ENCODE measurements around the gene CLIC4. TPM values are rescaled to one million over a fixed set of nuclear protein-coding genes. Genes with fewer than 3 reads are reported as not detected.

CLIC4 gene
- total RNA-seq = 243 and 433 TPM in 2 replicates

GRCh38 chr1:24744911-24745710 lies at the start of gene CLIC4:
CLIC4 (plus strand) TSS chr1:24745447; CDS start chr1:24745554, 107 bp downstream.

Small RNAs within 50 kb of the gene (small RNA-seq; reads per million reads assigned to genes)
- not detected for gene RNU6-1208P

Other genes starting within 250 kb of the CLIC4 start
- gene RCAN3, start 242.6 kb upstream of the CLIC4 start, total RNA-seq = 11.4 and 24.2 TPM in 2 replicates
- gene NCMAP, start 189.4 kb upstream of the CLIC4 start, total RNA-seq = under 0.01 and 0.11 TPM in 2 replicates
- gene SRRM1, start 102.1 kb upstream of the CLIC4 start, total RNA-seq = 57.0 and 121 TPM in 2 replicates
- not detected in 2 replicates for gene RUNX3, start 184.8 kb downstream of the CLIC4 start, total RNA-seq

Data from placental epithelial cell (primary cell).